Midbrain (tissue), 1 donor: ENCODE results near the gene TRAF6.

Source experiments
- DNase-seq: peaks from one replicate; lab custom pipeline; 2025; lab: John Stamatoyannopoulos, UW

Gene TRAF6

GRCh38 chr11:36458129-36458915, 51.8 kb downstream of the TRAF6 start:
- no peak for DNase-seq

- DNase-seq = no peak
These were observed 53.9 kb downstream of the TRAF6 start for GRCh38 chr11:36456156-36456555.

- peak; percentile 40 for DNase-seq
These were observed 54.4 kb downstream of the TRAF6 start for GRCh38 chr11:36455658-36456111.

- DNase-seq = peak; percentile 50
These were observed 55.0 kb downstream of the TRAF6 start for GRCh38 chr11:36454941-36455631.

GRCh38 chr11:36454551-36454940, 55.5 kb downstream of the TRAF6 start:
- no peak for DNase-seq

GRCh38 chr11:36453678-36454077, 56.4 kb downstream of the TRAF6 start:
- no peak for DNase-seq

- no peak for DNase-seq
These were observed 57.1 kb downstream of the TRAF6 start for GRCh38 chr11:36452961-36453360.

GRCh38 chr11:36452236-36452940, 57.7 kb downstream of the TRAF6 start:
- peak; percentile 38 for DNase-seq

GRCh38 chr11:36451681-36452080, 58.4 kb downstream of the TRAF6 start:
- DNase-seq = no peak

- no peak for DNase-seq
These were observed 59.0 kb downstream of the TRAF6 start for GRCh38 chr11:36451045-36451444.

- no peak for DNase-seq
These were observed 59.9 kb downstream of the TRAF6 start for GRCh38 chr11:36450110-36450572.

GRCh38 chr11:36449561-36450096, 60.4 kb downstream of the TRAF6 start:
- no peak for DNase-seq

GRCh38 chr11:36447947-36448346, 62.1 kb downstream of the TRAF6 start:
- no peak for DNase-seq

GRCh38 chr11:36447514-36447913, 62.6 kb downstream of the TRAF6 start:
- DNase-seq = no peak

- DNase-seq = no peak
These were observed 63.9 kb downstream of the TRAF6 start for GRCh38 chr11:36446135-36446534.

GRCh38 chr11:36443661-36444060, 66.4 kb downstream of the TRAF6 start:
- DNase-seq = no peak

- no peak for DNase-seq
These were observed 68.4 kb downstream of the TRAF6 start for GRCh38 chr11:36441610-36442208.

- no peak for DNase-seq
These were observed 71.9 kb downstream of the TRAF6 start for GRCh38 chr11:36438126-36438525.

GRCh38 chr11:36437413-36437812, 72.7 kb downstream of the TRAF6 start:
- DNase-seq = no peak
